ENCODE data around the gene RPLP2. TPM values are rescaled to one million over a fixed set of nuclear protein-coding genes. Genes with fewer than 3 reads are reported as not detected.

RPLP2 gene
- total RNA-seq, 4 donors from 2014 or later: 555 to 1,150 (median 858) TPM

DNA sequence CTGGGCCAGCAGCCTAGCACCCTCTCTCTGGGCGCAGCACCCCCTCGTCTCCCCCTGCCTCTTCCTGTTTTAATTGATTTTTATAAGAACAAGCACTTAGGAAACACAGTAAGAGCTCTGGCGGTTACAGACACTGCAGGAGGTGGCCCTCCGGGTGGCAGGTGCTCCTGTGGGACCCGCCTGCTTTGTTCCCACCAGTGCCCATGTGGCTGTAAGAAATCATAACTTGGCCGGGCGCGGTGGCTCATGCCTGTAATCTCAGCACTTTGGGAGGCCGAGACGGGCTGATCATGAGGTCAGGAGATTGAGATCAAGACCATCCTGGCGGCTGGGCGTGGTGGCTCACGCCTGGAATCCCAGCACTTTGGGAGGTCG lies 51.3 kb downstream of the RPLP2 start:
- ATAC-seq (ENCODE audit: low FRiP score) (no peak), DNase-seq (ENCODE audit: low spot score) (no peak)
- TF ChIP-seq, protein P1, sequence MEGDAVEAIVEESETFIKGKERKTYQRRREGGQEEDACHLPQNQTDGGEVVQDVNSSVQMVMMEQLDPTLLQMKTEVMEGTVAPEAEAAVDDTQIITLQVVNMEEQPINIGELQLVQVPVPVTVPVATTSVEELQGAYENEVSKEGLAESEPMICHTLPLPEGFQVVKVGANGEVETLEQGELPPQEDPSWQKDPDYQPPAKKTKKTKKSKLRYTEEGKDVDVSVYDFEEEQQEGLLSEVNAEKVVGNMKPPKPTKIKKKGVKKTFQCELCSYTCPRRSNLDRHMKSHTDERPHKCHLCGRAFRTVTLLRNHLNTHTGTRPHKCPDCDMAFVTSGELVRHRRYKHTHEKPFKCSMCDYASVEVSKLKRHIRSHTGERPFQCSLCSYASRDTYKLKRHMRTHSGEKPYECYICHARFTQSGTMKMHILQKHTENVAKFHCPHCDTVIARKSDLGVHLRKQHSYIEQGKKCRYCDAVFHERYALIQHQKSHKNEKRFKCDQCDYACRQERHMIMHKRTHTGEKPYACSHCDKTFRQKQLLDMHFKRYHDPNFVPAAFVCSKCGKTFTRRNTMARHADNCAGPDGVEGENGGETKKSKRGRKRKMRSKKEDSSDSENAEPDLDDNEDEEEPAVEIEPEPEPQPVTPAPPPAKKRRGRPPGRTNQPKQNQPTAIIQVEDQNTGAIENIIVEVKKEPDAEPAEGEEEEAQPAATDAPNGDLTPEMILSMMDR (IDR thresholded peaks at IDR 0.05): no peak

DNA sequence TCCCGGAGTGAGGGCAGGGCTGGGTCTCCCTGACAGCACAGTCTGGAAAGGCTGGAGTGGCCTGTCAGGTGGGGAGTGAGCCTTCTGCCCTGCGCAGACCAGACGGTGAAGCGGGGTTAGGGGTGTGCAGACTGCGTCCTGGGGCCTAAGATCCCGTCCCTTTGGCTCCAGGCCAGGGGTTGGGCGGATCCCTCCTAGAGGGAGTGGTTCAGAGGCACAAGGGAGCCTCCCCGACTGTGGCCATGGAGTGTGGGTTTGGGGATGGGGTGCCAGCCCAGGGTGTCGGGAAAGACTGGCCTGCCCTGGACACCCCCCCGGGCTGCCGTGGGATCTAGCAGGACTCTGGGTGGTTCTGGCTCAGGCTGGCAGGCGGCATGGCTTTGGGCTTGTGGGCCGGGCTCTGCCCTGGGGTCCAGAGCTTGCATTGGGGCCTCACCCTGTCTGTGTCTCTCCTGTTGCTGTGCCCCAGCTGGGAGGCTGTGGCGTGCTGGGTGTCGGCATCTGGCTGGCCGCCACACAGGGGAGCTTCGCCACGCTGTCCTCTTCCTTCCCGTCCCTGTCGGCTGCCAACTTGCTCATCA lies 52.4 kb downstream of the RPLP2 start:
- TF ChIP-seq, protein P1 (IDR thresholded peaks at IDR 0.05): no peak
- DNase-seq (ENCODE audit: low spot score) (no peak), ATAC-seq (ENCODE audit: low FRiP score) (no peak)

Small RNA genes lying within 50 kb of the gene (small RNA-seq; reads per million reads assigned to genes)
- gene SNORA52: not detected

Other genes with a start within 250 kb of the RPLP2 start
- gene LMNTD2, start 249.2 kb upstream of the RPLP2 start, total RNA-seq: 1 to 10 TPM in 3 of 4 donors, under 1 TPM in 1; 0.95 to 5.5 (median 1.7) TPM
- 10 to 100 TPM in 3 of 4 donors, 1 to 10 TPM in 1; 9.1 to 31.8 (median 13.4) TPM for gene RASSF7, start 249.0 kb upstream of the RPLP2 start, total RNA-seq
- 10 to 100 TPM; 14.7 to 34.9 (median 22.4) TPM for gene PHRF1, start 233.5 kb upstream of the RPLP2 start, total RNA-seq
- 10 to 100 TPM; 15.4 to 56.8 (median 35.6) TPM for gene IRF7, start 194.0 kb upstream of the RPLP2 start, total RNA-seq
- not detected for gene CDHR5, start 185.0 kb upstream of the RPLP2 start, total RNA-seq
- gene SCT, start 182.8 kb upstream of the RPLP2 start, total RNA-seq: not detected
- gene DRD4, start 172.7 kb upstream of the RPLP2 start, total RNA-seq: under 1 TPM in 1 of 4 donors, not detected in 3; 0.50 TPM
- gene DEAF1, start 114.7 kb upstream of the RPLP2 start, total RNA-seq: 10 to 100 TPM; 20.3 to 29.0 (median 23.0) TPM
- 10 to 100 TPM; 16.9 to 31.5 (median 21.1) TPM for gene TMEM80, start 114.2 kb upstream of the RPLP2 start, total RNA-seq
- gene EPS8L2, start 103.7 kb upstream of the RPLP2 start, total RNA-seq: 10 to 100 TPM; 14.1 to 27.6 (median 22.3) TPM
- 100 to 1,000 TPM; 183 to 295 (median 239) TPM for gene TALDO1, start 62.5 kb upstream of the RPLP2 start, total RNA-seq
- gene GATD1, start 32.5 kb upstream of the RPLP2 start, total RNA-seq: 10 to 100 TPM; 12.5 to 19.8 (median 15.1) TPM
- not detected for gene CEND1, start 19.9 kb upstream of the RPLP2 start, total RNA-seq
- 10 to 100 TPM in 3 of 4 donors, 1 to 10 TPM in 1; 7.5 to 21.9 (median 12.7) TPM for gene SLC25A22, start 11.7 kb upstream of the RPLP2 start, total RNA-seq
- gene PIDD1, start 4.7 kb upstream of the RPLP2 start, total RNA-seq: 10 to 100 TPM in 1 of 4 donors, 1 to 10 TPM in 3; 7.1 to 22.9 (median 8.3) TPM
- gene PNPLA2, start 8.9 kb downstream of the RPLP2 start, total RNA-seq: 100 to 1,000 TPM; 256 to 543 (median 355) TPM
- gene CRACR2B, start 18.0 kb downstream of the RPLP2 start, total RNA-seq: 10 to 100 TPM in 1 of 4 donors, 1 to 10 TPM in 3; 6.3 to 39.7 (median 6.9) TPM
- 100 to 1,000 TPM; 328 to 675 (median 614) TPM for gene CD151, start 23.0 kb downstream of the RPLP2 start, total RNA-seq
- gene POLR2L, start 32.6 kb downstream of the RPLP2 start, total RNA-seq: 100 to 1,000 TPM in 3 of 4 donors, 10 to 100 TPM in 1; 95.5 to 165 (median 110) TPM
- gene TSPAN4, start 32.9 kb downstream of the RPLP2 start, total RNA-seq: 100 to 1,000 TPM; 145 to 234 (median 175) TPM
- 10 to 100 TPM; 56.6 to 90.5 (median 79.8) TPM for gene CHID1, start 100.8 kb downstream of the RPLP2 start, total RNA-seq
- gene AP2A2, start 115.9 kb downstream of the RPLP2 start, total RNA-seq: 100 to 1,000 TPM in 2 of 4 donors, 10 to 100 TPM in 2; 68.4 to 126 (median 99.2) TPM
- not detected for gene MUC6, start 226.8 kb downstream of the RPLP2 start, total RNA-seq

All from omental fat pad (tissue), 4 donors.